ENCODE results near the gene F7. TPM values are rescaled to one million over a fixed set of nuclear protein-coding genes. Genes with fewer than 3 reads are reported as not detected.

The F7 gene
- total RNA-seq, 2 donors from 2014 or later = 0.20 TPM; not detected in 1

DNA sequence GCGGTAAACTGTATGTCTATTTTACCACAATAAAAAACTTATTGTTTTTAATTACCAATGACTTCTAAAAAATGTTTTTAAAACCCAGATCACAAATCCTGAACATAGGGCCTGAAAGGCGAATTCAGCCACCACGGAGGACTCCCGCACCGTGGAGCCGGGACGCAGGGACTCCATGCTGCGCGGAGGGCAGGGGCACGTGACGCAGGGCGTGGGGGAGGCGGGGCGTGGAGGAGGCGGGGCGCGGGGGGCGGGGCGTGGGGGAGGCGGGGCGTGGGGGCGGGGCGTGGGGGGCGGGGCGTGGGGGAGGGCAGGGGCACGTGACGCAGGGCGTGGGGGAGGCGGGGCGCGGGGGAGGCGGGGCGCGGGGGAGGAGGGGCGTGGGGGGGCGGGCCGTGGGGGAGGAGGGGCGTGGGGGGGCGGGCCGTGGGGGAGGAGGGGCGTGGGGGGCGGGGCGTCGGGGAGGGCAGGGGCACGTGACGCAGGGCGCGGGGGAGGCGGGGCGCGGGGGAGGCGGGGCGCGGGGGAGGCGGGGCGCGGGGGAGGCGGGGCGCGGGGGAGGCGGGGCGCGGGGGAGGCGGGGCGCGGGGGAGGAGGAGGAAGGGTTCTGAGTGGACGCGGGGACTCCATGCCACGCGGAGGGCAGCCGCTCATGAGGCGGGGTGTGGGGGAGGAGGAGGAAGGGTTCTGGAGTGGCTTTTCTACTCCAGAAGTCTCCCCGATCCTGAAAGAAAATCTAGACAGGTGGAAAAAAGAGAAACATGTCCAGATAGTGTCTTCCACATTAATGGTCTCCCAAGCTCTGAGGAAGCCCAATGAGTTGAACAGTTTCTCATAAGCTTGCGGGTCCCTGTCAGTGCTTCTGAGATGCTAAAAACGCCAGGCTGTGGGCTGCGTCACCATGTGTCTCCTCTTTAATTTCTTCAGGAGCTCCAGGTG, 48.5 kb downstream of the F7 start:
- Histone ChIP-seq H3K4me1 (peaks cover 0 to 23% of the 10 kb centered on the region in 2 donors), H3K4me3 (peak overlapping the region; percentile 37 to 54), H3K27me3 (no peaks in the 10 kb centered on the region), H3K36me3 (no peaks in the 10 kb centered on the region), H3K9me3 (no peaks in the 10 kb centered on the region), H3K27ac (peak overlapping the region; percentile 89 to 92)
- DNase-seq (ENCODE audit: low spot score) = peak; percentile 76
- TF ChIP-seq, protein P1, sequence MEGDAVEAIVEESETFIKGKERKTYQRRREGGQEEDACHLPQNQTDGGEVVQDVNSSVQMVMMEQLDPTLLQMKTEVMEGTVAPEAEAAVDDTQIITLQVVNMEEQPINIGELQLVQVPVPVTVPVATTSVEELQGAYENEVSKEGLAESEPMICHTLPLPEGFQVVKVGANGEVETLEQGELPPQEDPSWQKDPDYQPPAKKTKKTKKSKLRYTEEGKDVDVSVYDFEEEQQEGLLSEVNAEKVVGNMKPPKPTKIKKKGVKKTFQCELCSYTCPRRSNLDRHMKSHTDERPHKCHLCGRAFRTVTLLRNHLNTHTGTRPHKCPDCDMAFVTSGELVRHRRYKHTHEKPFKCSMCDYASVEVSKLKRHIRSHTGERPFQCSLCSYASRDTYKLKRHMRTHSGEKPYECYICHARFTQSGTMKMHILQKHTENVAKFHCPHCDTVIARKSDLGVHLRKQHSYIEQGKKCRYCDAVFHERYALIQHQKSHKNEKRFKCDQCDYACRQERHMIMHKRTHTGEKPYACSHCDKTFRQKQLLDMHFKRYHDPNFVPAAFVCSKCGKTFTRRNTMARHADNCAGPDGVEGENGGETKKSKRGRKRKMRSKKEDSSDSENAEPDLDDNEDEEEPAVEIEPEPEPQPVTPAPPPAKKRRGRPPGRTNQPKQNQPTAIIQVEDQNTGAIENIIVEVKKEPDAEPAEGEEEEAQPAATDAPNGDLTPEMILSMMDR (IDR thresholded peaks at IDR 0.05) = no peak

DNA sequence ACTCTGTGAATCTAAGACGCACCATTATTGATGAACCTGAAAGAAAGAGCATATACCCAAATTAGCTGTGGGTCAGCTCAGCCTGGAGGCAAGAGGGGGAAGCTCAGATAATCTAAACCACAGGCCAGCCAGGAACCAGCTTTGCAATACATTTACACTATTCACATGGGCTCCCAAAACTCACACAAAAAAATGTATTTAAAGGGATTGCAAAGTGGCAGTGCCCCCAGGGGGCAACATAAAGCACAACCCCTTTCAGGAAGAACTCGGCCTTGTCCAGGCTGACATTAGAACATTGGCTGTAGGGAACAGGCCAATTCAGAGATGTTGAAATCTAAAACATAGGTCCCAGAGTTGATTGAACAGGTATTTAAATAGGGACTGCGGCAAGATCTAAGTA, 49.6 kb downstream of the F7 start:
- H3K36me3 ChIP-seq = no peaks in the 10 kb centered on the region
- no peak overlapping the region for H3K4me3 ChIP-seq
- TF ChIP-seq, protein P1 (IDR thresholded peaks at IDR 0.05) = no peak
- no peaks in the 10 kb centered on the region for H3K27me3 ChIP-seq
- no peak overlapping the region for H3K27ac ChIP-seq
- peaks cover 0 to 23% of the 10 kb centered on the region in 2 donors for H3K4me1 ChIP-seq
- DNase-seq (ENCODE audit: low spot score) = peak; percentile 55
- no peaks in the 10 kb centered on the region for H3K9me3 ChIP-seq

DNA sequence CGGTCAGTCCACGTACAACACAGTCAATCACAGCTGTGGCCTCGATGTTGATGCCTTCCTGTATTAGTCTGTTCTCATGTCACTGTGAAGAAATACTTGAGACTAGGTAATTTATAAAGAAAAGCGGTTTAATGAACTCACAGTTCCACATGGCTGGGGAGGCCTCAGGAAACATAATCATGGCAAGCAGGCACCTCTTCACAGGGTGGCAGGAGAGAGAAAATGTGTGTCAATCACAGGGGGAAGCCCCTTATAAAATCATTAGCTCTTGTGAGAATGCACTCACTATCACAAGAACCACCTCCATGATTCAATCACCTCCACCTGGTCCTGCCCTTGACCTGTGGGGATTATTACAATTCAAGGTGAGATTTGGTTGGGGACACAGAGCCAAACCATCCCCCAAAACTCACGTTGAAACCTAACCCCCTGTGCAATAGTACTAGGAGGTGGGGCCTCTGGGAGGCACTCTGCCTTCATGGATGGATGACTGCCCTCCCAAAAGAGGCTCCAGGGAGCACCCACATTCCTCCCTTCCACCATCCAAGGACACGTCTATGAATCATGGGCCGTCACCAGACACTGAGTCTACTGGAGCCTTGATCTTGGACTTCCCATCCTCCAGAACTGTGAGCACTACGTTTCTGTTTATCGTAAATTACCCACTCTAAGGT, 50.5 kb downstream of the F7 start:
- Histone ChIP-seq H3K9me3 (no peaks in the 10 kb centered on the region), H3K27ac (no peak overlapping the region), H3K4me1 (peaks cover 0 to 23% of the 10 kb centered on the region in 2 donors), H3K36me3 (no peaks in the 10 kb centered on the region), H3K4me3 (no peak overlapping the region), H3K27me3 (no peaks in the 10 kb centered on the region)
- DNase-seq (ENCODE audit: low spot score) = peak; percentile 51
- TF ChIP-seq, protein P1 (IDR thresholded peaks at IDR 0.05) = no peak

DNA sequence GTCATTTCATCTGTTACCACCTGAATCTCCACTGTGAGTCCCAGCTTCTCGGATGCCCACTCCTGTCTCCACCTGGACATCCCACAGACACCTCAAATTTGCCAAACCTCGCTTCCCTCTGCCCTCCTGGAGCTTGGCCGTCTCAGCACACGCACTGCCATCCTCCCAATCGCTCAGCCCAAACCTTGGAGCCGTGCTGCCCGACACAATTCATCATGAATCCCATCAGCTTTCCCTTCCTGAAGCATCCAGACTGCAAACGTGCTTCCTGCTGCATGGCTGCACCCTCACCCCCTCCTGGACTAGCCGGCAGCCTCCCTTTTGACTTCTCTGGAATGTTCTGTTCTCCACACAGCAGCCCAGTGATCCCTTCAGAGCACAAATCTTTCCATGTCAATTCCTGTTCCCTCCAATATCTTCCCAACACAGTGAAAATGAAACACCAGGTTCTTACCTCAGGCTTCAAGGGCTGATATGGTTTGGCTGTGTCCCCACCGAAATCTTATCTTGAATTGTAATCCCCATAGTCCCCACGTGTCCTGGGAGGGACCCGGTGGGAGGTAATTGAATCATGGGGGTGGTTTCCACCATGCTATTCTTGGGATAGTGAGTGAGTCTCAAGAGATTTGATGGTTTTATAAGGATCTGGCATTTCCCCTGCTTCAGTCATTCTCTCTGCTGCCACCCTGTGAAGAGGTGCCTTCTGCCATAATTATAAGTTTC, 51.8 kb downstream of the F7 start:
- no peak overlapping the region for H3K27ac ChIP-seq
- TF ChIP-seq, protein P1 (IDR thresholded peaks at IDR 0.05) = no peak
- H3K4me3 ChIP-seq = no peak overlapping the region
- no peaks in the 10 kb centered on the region for H3K27me3 ChIP-seq
- no peak for DNase-seq (ENCODE audit: low spot score)
- peaks cover 0 to 16% of the 10 kb centered on the region in 2 donors for H3K4me1 ChIP-seq
- H3K36me3 ChIP-seq = no peaks in the 10 kb centered on the region
- H3K9me3 ChIP-seq = no peaks in the 10 kb centered on the region

DNA sequence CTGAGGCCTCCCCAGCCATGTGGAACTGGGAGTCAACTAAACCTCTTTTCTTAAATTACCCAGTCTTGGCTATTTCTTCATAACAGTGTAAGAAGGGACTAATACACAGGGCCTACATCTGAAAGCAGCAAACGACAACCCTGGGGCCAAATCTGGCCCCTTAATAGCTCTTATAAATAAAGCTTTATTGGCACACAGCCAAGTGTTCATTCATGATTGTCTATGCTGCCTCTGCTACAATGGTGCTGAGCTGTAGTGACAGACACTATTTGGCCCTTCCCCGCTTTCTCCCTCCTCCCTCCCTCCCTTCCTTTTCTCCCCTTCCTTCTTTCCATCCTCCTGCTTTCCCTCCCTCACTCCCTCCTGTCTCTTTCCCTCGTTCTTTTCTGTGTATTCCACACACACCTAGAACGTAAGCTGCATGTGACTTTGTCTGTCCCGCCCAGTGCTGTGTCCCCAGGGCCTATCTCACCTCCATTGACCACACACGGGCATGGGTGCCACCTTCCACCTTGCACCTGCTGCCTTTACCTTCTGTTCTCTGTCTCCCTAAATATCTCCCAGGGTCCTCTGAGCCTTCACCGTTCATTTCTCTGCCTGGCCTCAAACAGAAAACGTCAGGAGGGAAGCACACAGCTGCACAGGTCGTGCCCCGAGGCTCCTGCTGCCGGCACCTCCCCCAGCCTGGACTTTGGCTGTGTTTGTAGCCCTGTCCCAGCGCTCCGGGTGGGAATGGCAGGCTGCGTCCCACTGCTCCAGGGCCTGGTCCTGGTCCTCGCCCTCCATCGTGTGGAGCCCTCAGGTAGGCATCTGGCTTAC, 52.5 kb downstream of the F7 start, which contains the start of gene PROZ:
Gene PROZ, plus strand, starts transcription at position 720 of the 819 bp plus-strand sequence. Its CDS starts 13 bp downstream, at position 733.
- TF ChIP-seq, protein P1 (IDR thresholded peaks at IDR 0.05) = no peak
- no peaks in the 10 kb centered on the region for H3K27me3 ChIP-seq
- H3K36me3 ChIP-seq = no peaks in the 10 kb centered on the region
- peaks cover 0 to 13% of the 10 kb centered on the region in 2 donors for H3K4me1 ChIP-seq
- no peak within 1 kb of the TSS for H3K27ac ChIP-seq
- no peak for DNase-seq (ENCODE audit: low spot score)
- H3K9me3 ChIP-seq = no peaks in the 10 kb centered on the region
- H3K4me3 ChIP-seq = no peak within 1 kb of the TSS
